ENCODE measurements around the gene RPLP2.

Gene RPLP2

DNA sequence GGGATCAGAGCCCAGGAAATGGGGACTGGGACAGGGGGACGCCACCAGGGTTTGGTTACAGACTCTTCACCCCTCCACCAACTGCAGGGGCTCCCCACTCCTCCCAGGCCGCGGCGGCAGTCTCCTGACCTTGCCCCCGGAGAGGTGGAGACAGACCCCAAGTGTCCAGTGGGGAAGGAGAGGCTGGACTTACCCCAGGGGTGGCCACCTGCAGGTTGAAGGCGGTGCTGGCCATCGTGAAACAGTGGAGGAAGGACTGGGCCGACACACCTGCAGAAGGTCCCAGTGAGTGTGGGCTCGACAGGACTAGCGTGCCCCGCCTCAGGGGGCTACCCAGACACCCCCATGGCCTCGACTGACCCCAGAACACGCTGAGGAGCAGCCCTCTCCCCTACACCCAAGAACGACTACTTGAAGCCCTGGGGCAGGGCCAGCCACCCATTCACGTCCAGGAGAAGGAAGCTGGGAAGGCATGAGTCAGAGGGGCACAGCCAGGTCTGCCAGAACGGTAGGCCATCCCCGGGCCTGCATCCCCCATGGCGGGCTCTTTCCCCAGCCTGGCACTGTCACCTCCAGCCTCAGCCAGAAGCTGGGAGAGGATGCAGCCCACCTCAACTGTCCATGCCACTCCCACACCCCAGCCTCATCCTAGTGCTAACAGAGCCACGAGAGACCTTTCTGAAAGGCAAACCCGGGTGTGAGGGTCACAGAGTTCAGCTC, 34.7 kb upstream of the RPLP2 start:
- no peak for DNase-seq

- no peak for DNase-seq
Measured at GRCh38 chr11:776263-776560, 33.6 kb upstream of the RPLP2 start.

GRCh38 chr11:776561-777287, 33.0 kb upstream of the RPLP2 start:
- no peak for DNase-seq

GRCh38 chr11:777288-778255, 32.2 kb upstream of the RPLP2 start, which contains the start of gene GATD1:
GATD1 (minus strand) TSS chr11:777487; CDS start chr11:777462, 25 bp downstream.
- peak; percentile 96 for DNase-seq

DNA sequence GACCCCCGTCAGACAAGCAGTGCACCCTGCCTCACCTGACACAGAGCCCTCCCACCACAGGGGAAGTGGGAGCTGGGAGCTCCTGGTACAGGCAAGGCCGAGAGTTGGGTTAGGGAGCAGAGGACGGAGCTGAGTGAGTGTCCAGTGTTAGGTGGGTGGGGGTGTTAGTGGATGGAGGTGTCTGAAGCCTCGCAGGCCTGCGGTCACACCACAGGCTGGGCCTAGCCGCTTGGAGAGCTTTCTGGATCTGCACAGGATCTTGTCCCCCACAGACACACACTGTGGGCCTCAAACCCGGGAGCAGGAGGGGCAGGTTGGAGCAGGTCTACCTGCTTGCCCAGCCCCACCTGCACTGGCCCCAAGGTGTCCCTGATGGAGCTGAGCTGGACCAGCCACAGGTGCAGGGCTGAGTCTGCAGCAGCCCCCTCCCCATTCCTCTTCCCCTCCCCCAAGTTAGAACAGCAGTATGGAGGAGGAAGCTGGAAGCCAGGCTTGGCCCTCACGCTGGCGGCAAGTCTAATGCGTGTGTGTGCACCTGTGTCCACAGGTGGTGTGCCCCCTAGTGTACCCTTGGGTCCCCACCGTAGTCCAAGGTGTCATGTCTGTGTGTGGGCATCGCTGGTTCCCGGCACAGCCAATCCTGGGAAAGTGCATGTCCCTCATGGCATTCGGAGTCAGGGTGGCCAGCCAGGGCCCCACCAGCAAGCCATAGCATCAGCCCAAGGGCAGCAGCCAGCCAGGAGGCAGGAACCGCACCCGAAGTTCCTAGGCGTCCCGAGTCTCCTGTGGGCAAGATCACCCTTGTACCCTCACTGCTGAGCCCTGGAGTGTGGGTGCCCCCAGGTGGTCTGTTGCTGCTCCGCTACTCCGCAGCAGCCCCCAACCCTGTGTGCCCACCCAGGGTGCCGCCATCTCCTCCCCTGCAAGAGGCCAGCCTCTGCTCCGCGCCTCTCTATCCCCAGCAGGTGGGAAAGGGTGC, 30.5 kb upstream of the RPLP2 start:
- DNase-seq = no peak

DNA sequence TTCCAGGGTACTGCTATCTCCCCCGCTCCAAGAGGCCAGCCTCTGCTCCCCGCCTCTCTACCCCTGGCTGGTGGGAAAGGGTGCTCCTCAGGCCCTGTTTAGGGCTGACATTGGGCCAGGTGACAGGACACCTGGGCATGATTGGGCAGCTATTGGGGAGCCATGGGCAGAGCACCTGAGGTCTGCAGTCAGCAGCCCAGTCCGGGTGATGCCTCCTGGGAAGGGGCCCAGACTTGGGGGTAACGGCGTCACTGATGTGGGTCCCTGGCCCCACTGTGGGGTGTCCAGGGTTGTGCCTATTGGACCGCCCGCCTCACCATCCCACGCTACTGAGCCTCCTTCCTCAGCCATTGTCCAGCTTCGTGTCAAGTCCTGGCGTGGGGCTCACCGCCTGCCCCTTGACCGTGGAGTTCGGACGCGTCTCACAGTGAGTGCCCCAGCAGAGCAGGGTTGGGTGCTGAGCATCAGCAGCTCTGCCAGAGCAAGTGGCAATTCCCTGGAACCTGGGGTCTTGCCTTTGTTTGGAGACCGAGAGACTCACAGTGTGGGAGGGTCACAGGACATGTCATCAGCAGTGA, 29.7 kb upstream of the RPLP2 start:
- no peak for DNase-seq

GRCh38 chr11:782264-783174, 27.2 kb upstream of the RPLP2 start:
- DNase-seq = no peak

GRCh38 chr11:783581-784015, 26.2 kb upstream of the RPLP2 start:
- peak; percentile 51 for DNase-seq

DNA sequence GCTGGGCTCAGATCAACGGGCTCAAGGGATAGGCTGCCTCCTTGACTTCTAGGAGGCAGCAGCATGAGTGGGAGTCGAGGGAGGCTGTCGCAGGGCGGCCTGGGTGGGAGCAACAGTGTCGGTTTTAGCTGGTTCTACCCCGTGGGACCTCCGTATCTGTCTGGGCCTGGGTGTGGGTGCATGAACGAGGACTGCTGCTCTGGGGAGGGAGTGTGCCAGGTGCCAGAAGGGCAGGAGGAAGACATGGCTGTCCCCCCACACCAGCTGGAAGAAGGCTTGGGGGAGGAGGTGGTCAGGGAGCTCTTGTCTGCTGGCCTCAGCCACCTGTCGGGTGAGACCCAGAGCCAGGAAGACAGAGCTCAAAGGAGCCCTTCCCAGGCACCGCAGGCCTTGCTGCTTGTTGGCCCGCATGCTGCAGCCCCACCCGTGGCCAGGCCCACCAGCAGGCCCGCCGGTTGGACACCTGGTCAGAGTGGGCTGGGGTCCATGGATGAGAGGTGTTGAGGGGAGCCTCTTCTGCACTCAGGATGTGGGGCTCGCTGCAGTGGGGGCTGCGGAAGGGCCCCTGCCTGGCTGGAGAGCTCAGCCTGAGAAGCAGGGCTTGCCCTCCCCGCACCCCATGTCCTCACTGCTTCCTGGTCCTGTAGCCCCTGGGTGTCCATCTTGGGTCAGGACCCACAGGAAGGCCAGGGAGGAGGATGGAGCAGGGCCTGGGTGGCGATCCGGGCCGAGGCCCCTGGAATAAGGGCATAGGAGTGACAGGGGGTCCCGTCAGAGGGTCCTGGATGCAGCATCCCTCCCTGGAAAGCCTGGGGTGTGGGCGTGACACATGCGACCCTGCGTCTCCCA, 23.3 kb upstream of the RPLP2 start:
- DNase-seq = no peak

DNA sequence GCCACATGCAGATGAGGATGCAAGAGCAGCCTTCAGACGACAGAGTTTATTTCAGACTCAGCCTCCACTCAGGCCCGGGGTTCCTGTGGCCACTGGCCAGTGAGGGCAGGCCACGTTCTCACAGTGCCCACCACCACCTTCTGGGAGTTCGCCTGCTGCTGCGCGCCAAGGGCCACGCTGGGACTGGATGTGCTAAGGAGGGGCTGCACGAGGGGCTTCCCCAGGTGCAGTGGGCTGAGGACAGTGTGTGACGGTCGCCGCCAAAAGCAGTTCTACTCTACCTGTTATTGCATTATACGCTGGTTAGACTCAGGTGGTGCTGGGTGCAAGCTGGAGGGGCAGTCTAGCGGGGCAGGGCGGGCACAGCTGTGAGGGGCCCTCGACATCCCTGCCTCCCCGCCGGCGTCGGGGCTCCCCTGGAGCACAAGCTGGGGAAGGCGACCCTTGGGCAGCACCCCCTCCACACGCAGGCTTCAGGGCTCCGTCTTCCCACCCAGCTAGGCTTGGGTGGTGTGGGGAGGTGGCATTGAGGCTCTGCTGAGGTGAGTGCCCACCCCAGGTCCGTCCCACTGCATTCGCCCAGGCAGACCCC, 22.6 kb upstream of the RPLP2 start:
- DNase-seq = no peak

- no peak for DNase-seq
Measured at GRCh38 chr11:788009-788640, 21.6 kb upstream of the RPLP2 start.

DNA sequence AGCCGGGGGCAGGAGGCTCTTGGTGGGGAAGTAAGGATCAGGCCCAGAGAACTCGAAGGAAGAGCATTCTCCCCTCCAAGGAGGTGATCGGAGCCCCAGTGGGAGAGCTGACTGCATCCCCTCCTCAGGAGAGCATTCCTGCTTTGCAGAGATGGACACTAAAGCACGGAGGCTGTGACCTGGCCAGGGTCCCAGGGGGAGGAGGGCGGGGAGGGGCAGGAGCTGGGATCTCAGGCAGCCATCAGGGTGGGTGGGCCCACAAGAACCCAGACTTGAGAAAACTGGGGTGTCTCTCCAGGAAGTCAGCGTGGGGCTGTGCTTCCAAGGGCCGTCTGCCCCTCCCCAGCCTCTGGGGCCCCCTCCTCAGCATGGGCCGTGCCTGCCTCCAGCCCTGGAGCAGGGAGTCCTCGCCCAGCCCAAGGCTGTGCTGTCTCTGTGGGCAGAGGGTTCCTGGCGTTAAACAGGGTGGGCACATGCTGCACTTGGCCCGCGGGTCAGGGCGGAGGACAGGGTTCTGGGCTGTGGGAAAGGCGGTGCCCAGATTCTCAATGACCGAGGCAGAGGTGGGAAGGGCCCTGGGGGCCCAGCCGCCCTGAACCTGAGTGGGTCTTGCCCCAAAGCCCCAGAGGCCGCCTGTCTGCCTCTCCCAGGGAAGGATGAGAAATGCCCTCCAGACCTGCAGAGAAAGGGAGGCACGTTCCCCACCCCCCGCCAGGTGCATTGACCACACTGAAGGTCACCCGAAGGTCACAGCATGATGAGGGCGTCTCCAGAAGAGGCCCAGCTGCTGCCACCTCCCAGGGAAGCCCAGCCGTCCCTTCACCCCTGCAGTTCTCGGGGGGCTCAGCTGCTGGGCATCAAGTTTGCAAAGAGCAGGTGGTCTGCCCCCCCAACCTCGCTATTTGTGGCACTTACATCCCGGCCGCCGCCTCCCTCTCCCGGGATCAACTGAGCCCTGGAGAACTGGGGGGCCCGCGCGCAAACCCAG, 20.5 kb upstream of the RPLP2 start:
- DNase-seq = no peak

DNA sequence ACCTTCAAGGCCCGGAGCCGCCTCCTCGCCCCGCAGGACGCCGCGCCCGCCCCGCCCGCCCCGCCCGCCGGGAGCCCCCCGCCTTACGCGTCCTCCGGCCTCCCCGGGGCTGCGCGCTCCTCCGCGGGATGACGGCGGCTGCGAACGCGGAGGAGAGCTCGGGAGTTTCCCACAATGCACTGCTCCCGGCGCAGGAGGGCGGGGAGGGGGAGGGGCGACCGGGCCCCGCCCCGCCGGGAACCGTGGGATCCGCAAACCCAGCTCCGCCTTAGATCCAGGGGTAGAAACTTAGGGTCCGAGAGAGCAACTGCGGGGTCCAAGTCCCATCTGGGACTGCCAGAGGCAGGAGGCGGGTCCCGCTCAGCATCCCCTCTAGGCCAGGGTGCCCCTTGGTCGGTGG, 19.8 kb upstream of the RPLP2 start, which contains the start of gene CEND1:
TSS of gene CEND1 (minus strand) at position 148 of the 400 bp plus-strand sequence. CDS start 1,514 bp downstream, outside the sequence.
- DNase-seq = peak; percentile 43

DNA sequence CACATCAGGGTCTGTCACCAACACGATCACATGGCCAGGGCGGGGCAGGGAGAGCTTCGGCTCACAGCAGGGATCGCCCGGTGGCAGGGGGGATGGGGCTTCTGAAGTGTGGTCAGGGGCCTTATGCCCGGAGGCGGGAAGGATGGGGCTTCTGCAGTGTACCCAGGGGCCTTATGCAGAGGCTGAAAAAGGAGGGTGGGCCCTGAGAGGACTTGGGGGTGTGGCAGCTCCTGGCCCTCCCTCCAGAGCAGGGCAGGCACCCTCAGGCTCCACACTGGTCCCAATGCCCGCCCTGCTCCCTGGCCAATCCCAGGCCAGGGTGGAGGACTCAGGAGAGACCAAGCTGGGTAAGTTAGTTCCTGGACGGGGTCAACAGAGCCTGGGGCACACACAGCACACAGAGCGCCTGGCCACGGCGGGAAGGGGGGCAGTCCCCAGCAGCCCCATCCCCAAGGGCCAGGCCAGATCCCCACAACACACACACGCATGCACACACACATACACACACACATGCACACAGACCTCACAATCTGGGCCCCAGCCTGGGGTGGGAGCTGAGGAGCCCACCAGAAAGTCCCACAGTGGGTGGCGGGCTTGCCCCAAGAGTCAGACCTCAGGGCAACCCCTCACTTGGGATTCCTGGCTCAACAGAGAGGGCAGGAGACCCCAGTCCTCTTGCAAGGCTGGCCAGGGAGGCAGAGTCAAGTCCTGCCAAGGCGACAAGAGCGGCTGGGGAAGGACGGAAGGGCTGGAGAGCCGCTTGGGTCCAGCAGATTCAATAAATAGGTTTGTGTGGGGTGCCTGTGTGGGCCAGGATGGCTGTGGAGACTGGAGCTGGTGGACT, 18.8 kb upstream of the RPLP2 start:
- no peak for DNase-seq

DNA sequence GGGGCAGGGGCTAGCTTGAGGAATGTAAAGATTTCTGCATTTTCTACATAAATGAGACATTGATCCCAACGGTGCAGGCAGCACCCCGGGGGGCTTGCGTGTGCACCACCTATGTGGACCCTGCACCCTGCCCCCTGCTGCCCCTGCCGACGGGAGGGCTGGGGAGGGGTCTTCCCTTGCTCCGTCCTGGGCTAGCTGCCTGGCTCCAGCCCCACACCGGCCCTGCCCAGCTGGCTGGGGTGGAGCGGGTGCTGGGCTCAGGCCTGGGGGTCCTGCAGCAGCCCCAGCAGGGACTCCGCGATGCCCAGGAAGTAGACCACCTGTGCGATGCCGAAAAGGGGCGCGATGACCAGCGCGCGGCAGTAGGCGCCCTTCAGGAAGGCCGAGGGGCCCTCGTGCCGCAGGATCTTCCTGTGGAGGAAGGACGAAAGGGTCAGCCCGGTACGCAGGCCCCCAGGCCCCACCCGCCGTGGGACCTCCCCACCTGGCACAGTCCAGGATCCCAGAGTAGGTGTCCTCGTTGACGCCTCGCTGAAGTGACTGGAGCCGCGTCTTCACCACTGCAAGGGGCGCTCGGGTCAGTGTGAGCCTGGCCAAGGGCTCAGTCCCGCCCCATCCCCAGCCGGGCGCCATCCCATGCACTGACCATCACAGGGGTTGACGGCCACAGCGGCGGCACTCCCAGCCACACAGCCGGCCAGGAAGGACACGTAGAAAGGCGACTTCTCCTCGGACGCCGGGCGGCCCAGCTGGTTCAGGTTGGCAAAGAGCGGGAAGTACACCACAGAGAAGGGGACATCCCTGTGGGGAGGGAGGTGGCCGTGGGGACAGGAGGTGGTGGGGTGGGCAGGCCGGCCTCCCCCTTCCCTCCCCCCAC, 17.9 kb upstream of the RPLP2 start:
- no peak for DNase-seq

- DNase-seq = no peak
Measured at GRCh38 chr11:792535-792821, 17.3 kb upstream of the RPLP2 start.
